ENCODE results near the gene EVA1B. TPM values are rescaled to one million over a fixed set of nuclear protein-coding genes. Genes with fewer than 3 reads are reported as not detected.

EVA1B gene
- total and polyA plus RNA-seq, 2 of the 13 experiments (the other 11 are each of a cell fraction or from before 2014, with no cell fraction given): 3.9 to 6.6 TPM

- peak overlapping the region; percentile 81; the same call in 1 of the 2 replicates for H3K9ac ChIP-seq (ENCODE audit: insufficient read depth, low read depth, low read length)
- TF ChIP-seq, protein P1, sequence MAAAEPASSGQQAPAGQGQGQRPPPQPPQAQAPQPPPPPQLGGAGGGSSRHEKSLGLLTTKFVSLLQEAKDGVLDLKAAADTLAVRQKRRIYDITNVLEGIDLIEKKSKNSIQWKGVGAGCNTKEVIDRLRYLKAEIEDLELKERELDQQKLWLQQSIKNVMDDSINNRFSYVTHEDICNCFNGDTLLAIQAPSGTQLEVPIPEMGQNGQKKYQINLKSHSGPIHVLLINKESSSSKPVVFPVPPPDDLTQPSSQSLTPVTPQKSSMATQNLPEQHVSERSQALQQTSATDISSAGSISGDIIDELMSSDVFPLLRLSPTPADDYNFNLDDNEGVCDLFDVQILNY (CRISPR knock-in tag; conservative IDR thresholded peaks at IDR 0.05): no peak
- TF ChIP-seq, protein P2, sequence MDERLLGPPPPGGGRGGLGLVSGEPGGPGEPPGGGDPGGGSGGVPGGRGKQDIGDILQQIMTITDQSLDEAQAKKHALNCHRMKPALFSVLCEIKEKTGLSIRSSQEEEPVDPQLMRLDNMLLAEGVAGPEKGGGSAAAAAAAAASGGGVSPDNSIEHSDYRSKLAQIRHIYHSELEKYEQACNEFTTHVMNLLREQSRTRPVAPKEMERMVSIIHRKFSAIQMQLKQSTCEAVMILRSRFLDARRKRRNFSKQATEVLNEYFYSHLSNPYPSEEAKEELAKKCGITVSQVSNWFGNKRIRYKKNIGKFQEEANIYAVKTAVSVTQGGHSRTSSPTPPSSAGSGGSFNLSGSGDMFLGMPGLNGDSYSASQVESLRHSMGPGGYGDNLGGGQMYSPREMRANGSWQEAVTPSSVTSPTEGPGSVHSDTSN (CRISPR knock-in tag; IDR thresholded peaks at IDR 0.05): no peak
- TF ChIP-seq ZNF737 (CRISPR knock-in tag; IDR thresholded peaks at IDR 0.05; ENCODE audit: borderline replicate concordance) (no peak), ZNF337 (CRISPR knock-in tag; IDR thresholded peaks at IDR 0.05; ENCODE audit: borderline replicate concordance, low read depth) (peak; percentile 6; the same call in 1 of the 2 replicates), POLR2AphosphoS2 (IDR thresholded peaks at IDR 0.05; ENCODE audit: low read depth, low read length) (0 out of 2 replicates have a peak, but pooled peaks have one; percentile 24), ZSCAN29 (CRISPR knock-in tag; conservative IDR thresholded peaks at IDR 0.05) (no peak)
- WGBS (ENCODE audit: low lambda C conversion rate): 71% methylated on average over 9 of the region's 10 CpGs
- no peaks in the 10 kb centered on the region for H3K27me3 ChIP-seq (ENCODE audit: control insufficient read depth in 1 of 2, insufficient read depth in 2 of 2, low read length in 2 of 2)
- peaks cover 8% of the 10 kb centered on the region for H3K79me2 ChIP-seq (ENCODE audit: insufficient read depth, low read length)
- H3K4me2 ChIP-seq (ENCODE audit: low read depth, low read length): peak overlapping the region; percentile 96
- H3K4me3 ChIP-seq (replicated peaks in 1 of 3; ENCODE audit: insufficient read depth in 1 of 3, low read depth in 2 of 3, low read length in 3 of 3): peak overlapping the region; percentile 82 to 86 (median 85); a peak in 3 of 6 replicates
- no peak overlapping the region for H2AFZ ChIP-seq (ENCODE audit: low read length)
- intact Hi-C loops (cut with micrococcal nuclease; ENCODE audit: unreplicated experiment): loop anchor here (1.0 kb wide), 1 partner anchor 64 kb away; no protein-coding TSS in a partner anchor
- ChIA-PET CTCF (ENCODE audit: low intra/inter-chr PET ratio, low total read pairs) (no interaction called here), POLR2A (interaction anchor here (1.6 to 3.6 kb wide), 5 partner anchors 19 to 170 kb away, joined by 4 to 58 read pairs (median 18); partner anchors contain the start of genes EVA1B and THRAP3)
- peak overlapping the region; percentile 88 for H3K27ac ChIP-seq (ENCODE audit: extremely low read length, insufficient read depth, low read length)
- H3K36me3 ChIP-seq (replicated peaks in 1 of 2; ENCODE audit: control insufficient read depth in 1 of 2, insufficient read depth in 2 of 2, low read length in 2 of 2): peaks cover 26 to 49% of the 10 kb centered on the region in 2 experiments
- no peaks in the 10 kb centered on the region; the same call in 1 of the 2 replicates for H4K20me1 ChIP-seq (ENCODE audit: insufficient read depth, low read length)
- in situ Hi-C loops (cut with HindIII; ENCODE audit: extremely low pct_ligation_motif_present, low pct_unique_long_range_greater_than_20kb): no loop called here
- BruUV-seq (replicated peaks): no TSS peak
- peaks cover 29% of the 10 kb centered on the region for H3K4me1 ChIP-seq (ENCODE audit: insufficient read depth, low read length)
- ATAC-seq: 0 out of 3 replicates have a peak, but pooled peaks have one; percentile 0
- peak; percentile 15 for DNase-seq (ENCODE audit: low spot score)
- H3K9me3 ChIP-seq (ENCODE audit: low read length): no peaks in the 10 kb centered on the region
- no peak for FAIRE-seq
These were observed 18.2 kb downstream of the EVA1B start for GRCh38 chr1:36304970-36305914.
